ENCODE measurements around the gene SGMS1. TPM values are rescaled to one million over a fixed set of nuclear protein-coding genes. Genes with fewer than 3 reads are reported as not detected.

SGMS1 gene
- polyA plus RNA-seq, 2 of the 4 experiments (the other 2 are of a cell fraction) = 22.7 to 28.2 TPM

- Histone ChIP-seq H3K9me3 (0 out of 3 replicates have a peak, but pooled peaks cover 4% of the 10 kb centered on the region), H3K4me1 (no peaks in the 10 kb centered on the region), H3K27ac (no peak overlapping the region), H3K4me3 (no peak overlapping the region), H3K4me2 (no peak overlapping the region)
- ChIA-PET POLR2A (no interaction called here), CTCF (interaction anchor here (1.0 to 1.3 kb wide), 4 partner anchors 9 to 70 kb away, joined by 3 to 4 read pairs (median 4); no protein-coding TSS in a partner anchor)
- WGBS (ENCODE audit: missing lambda C conversion rate) = 96% methylated on average over 2 of the region's 2 CpGs
- TF ChIP-seq RAD21 (conservative IDR thresholded peaks at IDR 0.05 in 1 of 2, IDR thresholded peaks at IDR 0.05 in 1 of 2) (no peak), HMGXB4 (CRISPR knock-in tag; IDR thresholded peaks at IDR 0.05; ENCODE audit: borderline replicate concordance) (no peak), POLR2A (IDR thresholded peaks at IDR 0.05; ENCODE audit: low read length) (no peak), CEBPB (IDR thresholded peaks at IDR 0.05) (no peak), MAZ (IDR thresholded peaks at IDR 0.05; ENCODE audit: borderline replicate concordance, low read depth, low read length) (no peak), FOSL2 (IDR thresholded peaks at IDR 0.05) (no peak), FOSL2 (CRISPR knock-in tag; IDR thresholded peaks at IDR 0.05) (no peak), ZNF302 (CRISPR knock-in tag; IDR thresholded peaks at IDR 0.05) (no peak), CTCF (IDR thresholded peaks at IDR 0.05) (no peak), JUNB (IDR thresholded peaks at IDR 0.05) (no peak), HOXB13 (CRISPR knock-in tag; IDR thresholded peaks at IDR 0.05; ENCODE audit: low read depth) (no peak), USF2 (IDR thresholded peaks at IDR 0.05) (no peak), HOXB5 (CRISPR knock-in tag; IDR thresholded peaks at IDR 0.05) (no peak), ESRRA (IDR thresholded peaks at IDR 0.05; ENCODE audit: borderline replicate concordance, low read length) (no peak), ATOH8 (CRISPR knock-in tag; IDR thresholded peaks at IDR 0.05; ENCODE audit: low read depth) (no peak), BHLHE40 (IDR thresholded peaks at IDR 0.05; ENCODE audit: low read depth, low read length) (no peak), CHD4 (IDR thresholded peaks at IDR 0.05; ENCODE audit: borderline replicate concordance) (no peak)
- ATAC-seq (no peak), DNase-seq (ENCODE audit: low read depth in 1 of 2, low spot score in 1 of 2) (no peak), FAIRE-seq (no peak)
Measured at GRCh38 chr10:50551894-50552293, 71.9 kb downstream of the SGMS1 start.

GRCh38 chr10:50550291-50550839, 73.4 kb downstream of the SGMS1 start:
- H3K27ac ChIP-seq = no peak overlapping the region
- H3K4me3 ChIP-seq = no peak overlapping the region
- 87% methylated on average over 4 of the region's 4 CpGs for WGBS (ENCODE audit: missing lambda C conversion rate)
- DNase-seq (ENCODE audit: low read depth in 1 of 2, low spot score in 1 of 2) (no peak), FAIRE-seq (no peak), ATAC-seq (no peak)
- CTCF ChIA-PET = interaction anchor here (0.7 to 1.3 kb wide), 3 partner anchors 19 to 70 kb away, joined by 3 read pairs; no protein-coding TSS in a partner anchor
- H3K4me1 ChIP-seq = no peaks in the 10 kb centered on the region
- POLR2A ChIA-PET = no interaction called here
- 0 out of 3 replicates have a peak, but pooled peaks cover 4% of the 10 kb centered on the region for H3K9me3 ChIP-seq
- H3K4me2 ChIP-seq = no peak overlapping the region
- TF ChIP-seq JUN (IDR thresholded peaks at IDR 0.05) (no peak), EHMT2 (IDR thresholded peaks at IDR 0.05; ENCODE audit: low read depth) (no peak), MAZ (IDR thresholded peaks at IDR 0.05; ENCODE audit: borderline replicate concordance, low read depth, low read length) (no peak), PBX3 (IDR thresholded peaks at IDR 0.05) (no peak), RCOR1 (IDR thresholded peaks at IDR 0.05; ENCODE audit: low read depth, low read length) (no peak), CBX8 (IDR thresholded peaks at IDR 0.05) (no peak), CTCF (IDR thresholded peaks at IDR 0.05) (no peak), BCL3 (IDR thresholded peaks at IDR 0.05) (no peak), HES2 (IDR thresholded peaks at IDR 0.05) (no peak), TFCP2L1 (CRISPR knock-in tag; IDR thresholded peaks at IDR 0.05) (no peak), BHLHE40 (IDR thresholded peaks at IDR 0.05; ENCODE audit: low read depth, low read length) (no peak), HOXA7 (CRISPR knock-in tag; IDR thresholded peaks at IDR 0.05) (no peak), EP300 (IDR thresholded peaks at IDR 0.05) (no peak), SREBF2 (IDR thresholded peaks at IDR 0.05) (no peak)

Measured in A549 (cell line).